Right forelimb (tissue), 1 donor: ENCODE measurements around the gene PRPS1.
"Not testable (repeated sequence)": the region's sequence is repeated elsewhere in the genome, so short reads cannot be mapped to it uniquely, and the experiment has no call there.

Source experiments
- DNase-seq: peaks from one replicate; pipeline ENCODE4 v3.0.0-alpha.2; 2018

PRPS1 gene

GRCh38 chrX:107627838-107628661 is at the start of gene PRPS1:
TSS of gene PRPS1 (plus strand) at chrX:107628510. CDS start at chrX:107628629, 119 bp downstream.
- peak; percentile 88 for DNase-seq

DNA sequence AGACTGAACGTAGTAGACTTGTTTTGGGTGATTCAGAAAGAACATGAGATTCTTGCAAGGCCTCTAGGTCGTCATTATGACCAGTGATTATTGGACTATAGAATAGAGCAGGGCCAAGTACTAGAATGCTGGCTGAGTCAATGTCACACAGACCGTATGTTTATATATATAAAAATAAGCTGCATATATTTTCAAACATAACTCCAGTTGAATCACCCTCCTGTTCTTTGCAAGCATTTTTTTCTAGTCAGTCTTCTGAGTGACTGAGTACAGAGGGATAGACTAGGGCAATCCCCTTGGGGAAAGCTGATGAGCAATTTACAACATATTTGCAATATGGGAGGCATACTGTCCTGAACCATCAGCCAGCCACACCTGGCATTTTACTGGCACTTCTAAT is 48.4 kb upstream of the PRPS1 start:
- no peak for DNase-seq

- no peak for DNase-seq
Observed at GRCh38 chrX:107581923-107582322, 46.4 kb upstream of the PRPS1 start.

DNA sequence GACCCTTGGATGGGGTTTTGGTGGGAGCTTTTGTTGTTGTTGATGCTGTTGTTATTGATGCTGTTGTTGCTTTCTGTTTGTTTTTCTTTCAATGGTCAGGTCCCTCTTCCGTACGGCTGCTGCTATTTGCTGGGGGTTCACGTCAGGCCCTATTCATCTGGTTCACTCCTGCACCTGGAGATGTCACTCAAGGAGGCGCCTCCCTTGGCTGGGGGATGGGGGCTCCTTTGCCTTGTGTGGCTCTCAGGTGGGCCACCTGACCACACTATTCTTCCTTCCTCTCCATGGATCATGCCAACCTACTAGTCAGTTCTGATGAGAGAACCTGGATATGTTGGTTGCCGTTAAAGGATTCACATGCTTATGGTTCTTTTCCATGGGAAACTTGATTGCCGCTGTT is 39.1 kb upstream of the PRPS1 start:
- DNase-seq = no peak

- DNase-seq = no peak
Observed at GRCh38 chrX:107596651-107597050, 31.7 kb upstream of the PRPS1 start.

- DNase-seq = no peak
Observed at GRCh38 chrX:107597264-107597663, 31.0 kb upstream of the PRPS1 start.

DNA sequence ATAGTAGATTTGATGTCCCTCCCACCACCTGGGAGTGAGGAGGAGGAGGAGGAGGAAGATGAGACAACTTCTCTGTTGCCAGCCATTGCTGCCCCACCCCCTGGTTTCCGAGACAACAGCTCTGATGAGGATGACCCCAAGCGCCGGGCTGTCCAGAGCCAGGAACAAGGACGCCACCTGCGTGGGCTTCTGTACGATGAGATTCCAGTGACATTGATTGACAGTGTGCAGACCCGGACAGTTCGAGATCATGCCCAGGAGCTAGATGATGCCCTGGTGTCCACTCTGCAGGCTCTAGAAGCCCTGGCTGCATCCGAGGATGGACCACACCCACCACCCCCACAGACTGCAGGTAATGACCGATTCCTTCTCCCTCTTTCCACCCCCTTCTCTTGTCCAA is 30.5 kb upstream of the PRPS1 start:
- DNase-seq = no peak

DNA sequence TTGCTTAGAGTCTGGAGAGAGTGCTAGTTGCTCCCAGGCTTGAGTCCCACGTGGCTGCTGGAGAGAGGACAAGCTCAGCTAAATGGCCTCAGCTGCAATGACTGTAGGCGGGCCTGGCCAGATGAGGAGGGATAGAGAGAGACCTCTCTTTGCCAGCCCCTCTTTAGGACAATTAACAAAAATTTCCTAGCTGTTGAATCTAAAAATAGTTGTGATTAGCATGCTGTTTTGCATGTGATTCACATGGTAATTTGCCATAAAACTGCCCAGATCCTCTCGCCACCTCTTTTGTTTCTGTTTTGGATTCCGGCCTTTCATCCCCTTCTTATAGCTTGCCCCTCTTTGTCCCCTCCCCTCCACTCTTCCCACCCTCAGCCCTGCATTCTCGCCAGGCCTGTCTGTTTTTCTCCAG is 28.9 kb upstream of the PRPS1 start:
- no peak for DNase-seq

GRCh38 chrX:107600366-107600765 is 27.9 kb upstream of the PRPS1 start:
- no peak for DNase-seq

DNA sequence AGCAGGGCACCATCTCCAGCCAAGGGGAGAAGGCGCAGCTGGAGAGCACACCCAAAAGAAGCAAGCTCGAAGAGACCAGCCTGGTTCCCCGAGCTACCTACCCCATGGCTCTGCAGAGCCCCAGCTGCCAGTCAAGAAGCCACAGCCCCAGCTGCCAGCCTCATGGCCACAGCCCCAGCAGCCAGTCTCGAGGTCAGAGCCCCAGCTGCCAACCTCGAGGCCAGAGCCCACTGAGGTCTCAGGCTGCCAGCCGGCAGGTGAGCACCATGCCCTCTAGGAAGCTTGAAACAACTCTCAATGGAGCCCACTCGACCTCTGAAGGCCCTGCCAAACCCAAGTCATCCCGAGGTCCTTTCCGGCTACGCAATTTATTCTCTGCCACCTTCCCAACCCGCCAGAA is 27.0 kb upstream of the PRPS1 start:
- DNase-seq = no peak

DNA sequence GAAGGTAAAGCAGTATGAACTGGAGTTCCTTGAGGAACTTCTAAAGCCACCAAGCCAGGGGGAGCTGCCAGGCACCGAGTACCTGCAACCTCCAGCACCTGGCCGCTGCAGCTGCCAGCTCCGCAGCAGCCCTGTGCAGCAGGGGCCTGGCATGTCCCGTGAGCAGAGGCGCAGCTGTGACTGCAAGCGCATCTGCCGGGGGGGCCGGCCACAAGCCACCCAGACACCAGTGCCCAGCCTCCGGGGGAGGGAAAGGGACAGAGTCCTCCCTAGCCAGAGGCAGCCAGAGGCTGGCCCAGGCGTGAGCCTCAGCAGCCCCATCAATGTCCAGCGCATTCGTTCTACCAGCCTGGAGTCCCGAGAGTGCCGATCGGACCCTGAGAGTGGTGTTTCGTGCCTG is 26.6 kb upstream of the PRPS1 start:
- DNase-seq = no peak

DNA sequence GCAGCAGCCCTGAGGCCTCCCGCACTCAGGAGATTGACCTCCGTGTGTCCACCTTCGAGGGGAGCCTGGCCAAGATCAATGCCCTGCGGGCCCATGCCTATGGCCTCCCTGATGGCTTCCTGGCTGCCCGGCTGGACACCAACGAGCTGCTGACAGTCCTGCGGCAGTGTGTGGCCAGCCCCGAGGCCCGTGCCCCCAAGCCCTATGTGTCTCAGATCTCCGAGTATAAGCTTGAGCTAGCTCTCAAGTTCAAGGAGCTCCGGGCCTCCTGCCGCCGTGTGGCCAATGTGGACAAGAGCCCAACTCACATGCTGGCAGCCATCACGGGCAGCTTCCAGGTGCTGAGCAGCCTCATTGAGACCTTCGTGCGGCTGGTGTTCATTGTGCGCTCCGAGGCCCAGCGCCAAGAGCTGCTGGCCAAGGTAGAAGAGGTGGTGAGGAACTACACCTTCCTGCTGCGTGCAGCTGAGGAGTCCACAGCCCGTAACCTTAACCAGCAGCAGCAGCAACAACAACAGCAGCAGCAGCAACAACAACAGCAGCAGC is 25.5 kb upstream of the PRPS1 start:
- no peak for DNase-seq

- DNase-seq = no peak
Observed at GRCh38 chrX:107603429-107604159, 24.7 kb upstream of the PRPS1 start.

DNA sequence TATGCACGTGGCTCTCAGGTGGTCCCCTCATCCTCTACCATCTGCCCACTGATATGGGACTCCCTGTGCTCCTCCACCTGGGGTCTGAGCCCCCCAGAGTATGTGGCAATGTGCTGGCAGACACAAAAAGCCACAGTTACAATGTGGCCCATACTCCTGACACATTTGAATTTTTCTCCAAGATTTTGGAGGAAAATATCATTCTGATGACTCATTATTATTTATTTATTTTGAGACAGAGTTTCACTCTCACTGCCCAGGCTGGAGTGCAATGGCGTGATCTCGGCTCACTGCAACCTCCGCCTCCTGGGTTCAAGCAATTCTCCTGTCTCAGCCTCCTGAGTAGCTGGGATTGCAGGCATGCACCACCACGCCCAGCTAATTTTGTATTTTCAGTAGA is 19.2 kb upstream of the PRPS1 start:
- DNase-seq = not testable (repeated sequence)

GRCh38 chrX:107610667-107611066 is 17.6 kb upstream of the PRPS1 start:
- DNase-seq = no peak

DNA sequence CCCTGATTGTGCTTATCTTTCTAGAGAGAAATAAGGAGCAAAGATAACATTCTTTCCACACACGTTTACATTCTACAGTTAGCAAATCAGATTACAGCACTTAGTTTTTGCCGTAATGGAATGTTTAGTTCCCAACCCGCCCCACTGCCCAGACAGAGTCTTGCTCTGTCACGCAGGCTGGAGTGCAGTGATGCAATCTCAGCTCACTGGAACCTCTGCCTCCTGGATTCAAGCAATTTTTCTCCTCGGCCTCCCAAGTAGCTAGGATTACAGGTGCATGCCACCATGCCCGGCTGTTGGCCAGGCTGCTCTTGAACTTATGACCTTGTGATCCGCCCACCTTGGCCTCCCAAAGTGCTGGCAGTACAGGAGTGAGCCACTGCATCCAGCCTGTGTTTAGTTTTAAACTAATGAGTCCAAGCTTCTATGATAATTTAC is 8.4 kb upstream of the PRPS1 start:
- DNase-seq = no peak

- no peak for DNase-seq
Observed at GRCh38 chrX:107624893-107625292, 3.4 kb upstream of the PRPS1 start.

DNA sequence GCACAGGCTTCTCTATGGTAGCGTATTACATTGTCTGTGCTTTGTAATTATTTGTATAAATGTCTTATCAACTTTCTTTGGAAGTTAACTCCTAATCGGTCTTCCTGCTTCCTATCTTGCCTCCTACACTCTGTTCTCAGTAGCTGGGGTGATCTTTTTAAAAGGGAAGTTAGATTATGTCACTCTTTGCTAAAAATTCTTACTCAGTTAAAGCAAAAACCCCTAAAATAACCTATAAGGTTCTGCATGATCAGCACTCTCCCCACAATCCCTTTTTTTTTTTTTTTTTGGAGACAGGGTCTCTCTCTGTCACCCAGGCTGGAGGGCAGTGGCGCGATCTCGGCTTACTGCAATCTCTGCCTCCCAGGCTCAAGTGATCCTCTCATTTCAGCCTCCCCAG is 2.6 kb upstream of the PRPS1 start:
- no peak for DNase-seq

GRCh38 chrX:107626481-107626880 is 1.8 kb upstream of the PRPS1 start:
- no peak for DNase-seq

DNA sequence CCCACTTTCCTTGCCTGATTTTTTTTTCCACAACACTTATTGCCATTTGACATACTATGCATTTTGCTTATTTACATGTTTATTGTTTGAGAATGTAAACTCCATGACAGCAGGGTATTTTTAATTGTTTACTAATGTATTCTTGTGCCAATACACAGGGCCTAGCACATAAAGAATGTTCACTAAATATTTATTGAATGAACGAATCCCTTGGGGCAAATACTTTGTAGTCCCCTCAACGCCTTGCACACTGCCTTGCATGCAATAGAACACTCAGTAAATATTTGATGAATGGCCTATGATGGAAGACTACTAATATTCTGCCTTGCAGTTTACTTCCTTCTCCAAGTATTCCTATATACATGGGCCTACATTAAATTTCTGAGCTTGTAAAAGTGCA is 1.4 kb upstream of the PRPS1 start:
- no peak for DNase-seq

GRCh38 chrX:107628662-107629539 is 591 bp downstream of the PRPS1 start:
- DNase-seq = no peak

DNA sequence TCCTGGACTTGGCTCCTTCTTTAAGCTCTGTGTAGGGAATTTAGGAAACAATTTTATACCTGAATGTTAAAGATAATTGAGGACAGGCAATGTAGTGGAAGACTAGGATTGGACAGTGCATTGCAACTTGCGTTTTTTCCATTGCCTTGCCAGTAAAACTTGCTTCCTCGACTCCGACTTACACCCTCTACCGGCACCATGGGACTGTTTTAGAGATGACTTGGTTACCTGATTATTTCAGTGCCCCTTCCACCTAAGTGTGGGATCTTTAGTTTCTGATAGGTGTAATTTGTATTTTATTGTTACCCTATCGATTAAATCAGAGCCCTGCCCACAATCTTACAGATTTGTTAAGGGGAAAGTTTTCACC is 1.2 kb downstream of the PRPS1 start:
- no peak for DNase-seq
